GM21390 (cell line): Measurements from ENCODE around the gene CHRNB1.
A peak's percentile ranks its signal among the peaks of the same experiment; 100 is the strongest.

Experiments used
- ATAC-seq: cut with Tn5 transposase; IDR thresholded peaks from one replicate; pipeline ENCODE4 v1.9.1; 2021; ENCODE audit not compliant: unreplicated experiment

CHRNB1 gene

DNA sequence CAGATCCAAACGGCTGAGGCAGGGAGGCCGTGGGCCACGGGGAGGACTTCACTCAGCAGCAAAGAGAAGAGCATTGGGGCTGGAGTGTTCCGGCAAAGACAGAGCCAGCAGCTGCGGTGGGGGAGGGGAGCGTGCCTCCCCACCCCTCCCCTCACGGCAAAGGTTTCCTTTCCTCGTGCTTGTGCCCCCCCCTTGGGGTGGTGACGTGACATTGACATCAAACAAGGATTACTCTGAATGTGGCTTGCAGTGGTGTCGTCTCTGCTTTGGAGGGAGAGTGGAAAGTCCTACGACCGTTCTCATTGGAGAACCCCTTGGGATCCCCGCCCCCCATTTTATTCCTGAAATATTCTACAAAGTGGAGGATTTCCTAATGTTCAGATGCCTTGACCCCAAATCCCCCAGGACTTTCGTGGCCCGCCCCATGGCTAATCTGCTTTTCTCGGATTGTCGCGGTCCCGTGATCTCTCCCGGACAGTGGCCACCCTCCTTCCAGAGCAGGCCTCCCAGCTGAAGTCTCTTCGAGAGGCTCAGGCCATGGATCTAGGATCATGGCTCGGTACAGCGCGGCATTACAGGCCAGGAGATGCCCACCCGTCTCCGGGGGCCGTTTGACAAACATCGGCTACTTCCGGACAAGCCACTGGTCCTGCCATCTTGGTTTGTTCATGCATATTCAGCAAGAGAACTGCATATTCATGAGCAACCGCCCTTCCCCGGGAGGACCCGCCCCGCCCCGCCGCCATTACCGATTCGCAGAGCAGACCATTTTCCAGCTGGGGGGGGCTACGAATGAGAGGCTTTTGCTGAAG, 38.6 kb downstream of the CHRNB1 start:
- ATAC-seq: peak; percentile 32

DNA sequence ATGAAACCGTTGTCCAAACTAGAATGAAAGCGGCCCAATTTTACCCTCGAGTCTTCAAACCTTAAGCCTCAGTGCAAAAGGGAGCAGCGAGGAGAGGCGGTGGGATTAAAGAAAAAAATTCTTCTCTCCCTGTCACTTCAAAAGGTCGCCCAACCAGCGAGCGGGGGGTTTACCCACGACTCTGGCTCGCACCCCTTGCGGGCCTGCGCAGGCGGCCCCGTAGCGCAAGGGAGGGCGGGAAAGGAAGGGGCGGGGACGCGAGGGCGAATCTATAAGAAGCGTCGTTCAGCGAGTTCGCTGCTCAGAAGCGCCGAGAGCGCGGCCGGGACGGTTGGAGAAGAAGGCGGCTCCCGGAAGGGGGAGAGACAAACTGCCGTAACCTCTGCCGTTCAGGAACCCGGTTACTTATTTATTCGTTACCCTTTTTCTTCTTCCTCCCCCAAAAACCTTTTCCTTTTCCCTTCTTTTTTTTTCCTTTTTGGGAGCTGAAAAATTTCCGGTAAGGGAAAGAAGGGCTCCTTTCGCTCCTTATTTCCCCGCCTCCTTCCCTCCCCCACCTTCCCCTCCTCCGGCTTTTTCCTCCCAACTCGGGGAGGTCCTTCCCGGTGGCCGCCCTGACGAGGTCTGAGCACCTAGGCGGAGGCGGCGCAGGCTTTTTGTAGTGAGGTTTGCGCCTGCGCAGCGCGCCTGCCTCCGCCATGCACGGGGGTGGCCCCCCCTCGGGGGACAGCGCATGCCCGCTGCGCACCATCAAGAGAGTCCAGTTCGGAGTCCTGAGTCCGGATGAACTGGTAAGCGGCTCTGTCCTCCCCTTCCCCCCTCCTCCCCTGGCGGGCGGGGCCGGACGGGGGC, 39.4 kb downstream of the CHRNB1 start, which contains the start of gene POLR2A:
Gene POLR2A (plus strand): TSS at position 300 of the 852 bp plus-strand sequence.
- peak; percentile 53 for ATAC-seq

DNA sequence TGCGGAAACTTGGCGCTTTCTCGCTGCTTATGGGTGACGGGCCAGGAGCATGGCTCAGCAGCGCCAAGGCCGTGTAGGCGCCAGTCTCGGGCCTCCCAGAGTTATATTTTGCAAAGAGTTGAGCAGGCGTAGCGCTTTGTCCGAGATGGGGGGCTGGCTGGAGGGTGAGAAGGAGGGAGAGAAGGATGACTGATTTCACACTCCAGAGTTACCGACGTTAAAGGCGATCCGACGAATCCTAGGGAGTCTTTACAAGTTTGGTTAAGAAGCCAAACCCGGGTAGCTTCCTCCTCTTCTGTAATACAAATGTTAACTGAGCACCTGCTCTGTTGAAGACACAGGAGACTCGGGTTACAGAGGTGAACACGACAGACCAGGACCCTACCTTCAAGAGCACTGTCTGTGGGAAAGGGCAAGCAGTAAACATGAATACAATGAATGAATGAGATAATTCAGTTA, 40.1 kb downstream of the CHRNB1 start:
- no peak for ATAC-seq

DNA sequence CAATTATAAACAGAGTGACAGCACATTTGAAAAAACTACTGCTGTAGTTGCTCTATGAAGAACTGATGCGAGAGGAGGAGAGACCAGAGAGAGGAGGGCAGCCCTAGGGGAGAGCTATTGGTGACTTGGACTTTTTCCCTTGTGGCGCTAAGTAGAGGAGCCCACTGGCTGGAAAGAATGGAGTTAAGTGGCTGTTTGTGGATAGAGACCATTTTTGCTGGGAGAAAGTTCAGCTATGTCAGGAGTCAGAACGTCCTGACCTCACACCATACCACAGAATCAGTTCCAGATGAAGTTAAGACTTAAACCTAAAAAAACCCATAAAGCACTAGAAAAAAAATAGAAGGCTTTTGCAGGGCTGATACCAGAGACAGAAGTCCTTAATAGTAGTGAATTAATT, 41.3 kb downstream of the CHRNB1 start:
- no peak for ATAC-seq

DNA sequence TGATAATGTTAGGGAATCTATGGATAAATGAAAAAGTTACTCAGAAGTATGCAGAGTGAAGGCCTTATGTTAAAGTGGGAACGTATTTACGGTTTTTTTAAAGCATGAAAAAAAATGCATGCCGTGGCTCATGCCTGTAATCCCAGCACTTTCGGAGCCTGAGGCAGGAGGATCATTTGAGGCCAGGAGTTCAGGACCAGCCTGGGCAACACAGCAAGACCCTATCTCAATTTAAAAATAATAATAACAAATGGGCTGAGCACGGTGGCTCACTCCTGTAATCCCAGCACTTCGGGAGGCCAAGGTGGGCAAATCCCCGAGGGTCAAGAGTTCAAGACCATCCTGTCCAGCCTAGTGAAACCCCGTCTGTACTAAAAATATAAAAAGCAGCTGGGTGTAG, 45.3 kb downstream of the CHRNB1 start:
- ATAC-seq: no peak

DNA sequence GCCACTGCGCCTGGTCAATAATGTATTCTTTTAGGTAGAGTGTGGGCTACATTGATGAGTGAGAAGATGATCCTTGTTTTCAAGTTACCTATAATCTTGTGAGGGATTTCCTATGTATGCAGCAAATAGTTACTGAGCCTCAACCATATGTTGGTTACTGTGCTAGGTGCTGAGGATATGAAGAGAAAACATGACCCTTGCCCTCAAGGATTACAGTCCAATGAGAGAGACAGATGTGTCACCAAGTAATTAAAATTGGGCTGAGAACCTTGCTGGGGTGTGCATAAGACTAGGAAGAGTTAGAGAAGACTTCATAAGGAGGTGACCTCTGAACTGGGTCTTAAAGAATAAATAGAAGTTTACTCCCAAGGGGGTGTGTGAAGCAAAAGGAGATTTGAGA, 46.7 kb downstream of the CHRNB1 start:
- no peak for ATAC-seq

DNA sequence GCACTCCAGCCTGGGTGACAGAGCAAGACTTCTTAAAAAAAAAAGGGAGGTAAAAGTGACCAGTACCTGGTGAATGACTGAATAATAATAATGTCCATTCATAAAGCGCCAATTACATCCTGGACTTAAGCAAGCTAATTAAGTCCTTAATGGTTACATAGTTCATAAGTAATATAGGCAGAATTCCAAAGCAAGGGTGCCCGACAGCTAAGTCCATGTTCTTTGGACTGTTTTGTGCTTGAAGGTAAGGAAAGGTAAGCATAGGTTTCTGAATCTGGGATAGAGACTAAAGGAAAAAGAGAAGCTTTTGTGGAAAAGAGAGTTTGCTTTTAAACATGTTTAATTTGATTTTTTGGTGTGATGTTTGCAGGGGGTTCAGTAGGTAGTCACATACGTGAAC, 49.1 kb downstream of the CHRNB1 start:
- no peak for ATAC-seq

DNA sequence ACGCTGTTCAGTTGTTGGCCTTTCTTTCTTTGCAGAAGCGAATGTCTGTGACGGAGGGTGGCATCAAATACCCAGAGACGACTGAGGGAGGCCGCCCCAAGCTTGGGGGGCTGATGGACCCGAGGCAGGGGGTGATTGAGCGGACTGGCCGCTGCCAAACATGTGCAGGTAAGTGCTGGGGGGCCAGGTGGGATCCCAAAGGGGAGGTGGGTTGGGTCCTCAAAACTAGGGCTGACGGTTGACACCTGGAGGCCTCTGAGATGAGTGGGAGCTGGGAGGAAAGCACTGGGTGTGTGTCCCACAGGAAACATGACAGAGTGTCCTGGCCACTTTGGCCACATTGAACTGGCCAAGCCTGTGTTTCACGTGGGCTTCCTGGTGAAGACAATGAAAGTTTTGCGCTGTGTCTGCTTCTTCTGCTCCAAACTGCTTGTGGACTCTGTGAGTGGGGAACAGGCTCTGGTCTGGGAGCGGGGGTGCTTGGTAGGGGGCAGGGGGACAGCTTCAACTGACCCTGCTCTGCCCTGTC, 51.1 kb downstream of the CHRNB1 start:
- ATAC-seq: no peak

DNA sequence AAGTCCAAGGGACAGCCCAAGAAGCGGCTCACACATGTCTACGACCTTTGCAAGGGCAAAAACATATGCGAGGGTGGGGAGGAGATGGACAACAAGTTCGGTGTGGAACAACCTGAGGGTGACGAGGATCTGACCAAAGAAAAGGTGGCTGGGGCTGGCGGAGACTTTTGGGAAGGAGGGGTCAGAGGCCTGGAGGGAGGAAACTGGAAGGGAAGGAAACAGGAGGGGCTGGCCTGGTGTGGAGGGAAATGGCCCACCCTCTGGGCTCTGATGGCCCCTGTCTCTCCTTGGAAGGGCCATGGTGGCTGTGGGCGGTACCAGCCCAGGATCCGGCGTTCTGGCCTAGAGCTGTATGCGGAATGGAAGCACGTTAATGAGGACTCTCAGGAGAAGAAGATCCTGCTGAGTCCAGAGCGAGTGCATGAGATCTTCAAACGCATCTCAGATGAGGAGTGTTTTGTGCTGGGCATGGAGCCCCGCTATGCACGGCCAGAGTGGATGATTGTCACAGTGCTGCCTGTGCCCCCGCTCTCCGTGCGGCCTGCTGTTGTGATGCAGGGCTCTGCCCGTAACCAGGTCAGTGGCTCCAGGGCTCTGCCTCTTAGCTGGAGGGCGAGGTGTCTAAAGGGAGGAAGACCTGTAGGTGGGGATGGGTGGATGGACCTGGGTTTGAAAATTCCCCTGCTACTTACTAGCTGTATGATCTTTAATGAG, 51.8 kb downstream of the CHRNB1 start:
- ATAC-seq: no peak

DNA sequence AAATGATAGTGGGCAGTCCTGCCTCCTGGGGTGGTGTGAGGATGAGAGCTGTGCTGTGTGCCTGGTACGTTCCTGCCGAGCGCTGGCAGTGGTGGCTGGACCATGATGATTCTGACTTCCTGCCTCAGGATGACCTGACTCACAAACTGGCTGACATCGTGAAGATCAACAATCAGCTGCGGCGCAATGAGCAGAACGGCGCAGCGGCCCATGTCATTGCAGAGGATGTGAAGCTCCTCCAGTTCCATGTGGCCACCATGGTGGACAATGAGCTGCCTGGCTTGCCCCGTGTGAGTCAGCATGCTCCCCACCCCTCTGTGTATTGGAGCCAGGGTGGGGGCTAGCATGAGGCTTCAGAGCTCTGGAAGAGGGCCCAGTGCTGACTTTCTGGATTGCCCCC, 52.4 kb downstream of the CHRNB1 start:
- no peak for ATAC-seq

DNA sequence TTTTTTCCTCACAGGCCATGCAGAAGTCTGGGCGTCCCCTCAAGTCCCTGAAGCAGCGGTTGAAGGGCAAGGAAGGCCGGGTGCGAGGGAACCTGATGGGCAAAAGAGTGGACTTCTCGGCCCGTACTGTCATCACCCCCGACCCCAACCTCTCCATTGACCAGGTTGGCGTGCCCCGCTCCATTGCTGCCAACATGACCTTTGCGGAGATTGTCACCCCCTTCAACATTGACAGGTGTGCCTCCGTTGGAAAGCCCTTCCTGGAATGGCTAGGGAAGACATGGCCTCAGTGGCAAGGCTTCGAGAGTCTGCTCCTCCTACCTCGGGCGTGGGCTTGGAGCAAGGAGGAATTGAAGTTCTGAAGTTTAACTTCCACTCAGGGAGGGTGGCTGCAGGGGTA, 52.8 kb downstream of the CHRNB1 start:
- no peak for ATAC-seq

DNA sequence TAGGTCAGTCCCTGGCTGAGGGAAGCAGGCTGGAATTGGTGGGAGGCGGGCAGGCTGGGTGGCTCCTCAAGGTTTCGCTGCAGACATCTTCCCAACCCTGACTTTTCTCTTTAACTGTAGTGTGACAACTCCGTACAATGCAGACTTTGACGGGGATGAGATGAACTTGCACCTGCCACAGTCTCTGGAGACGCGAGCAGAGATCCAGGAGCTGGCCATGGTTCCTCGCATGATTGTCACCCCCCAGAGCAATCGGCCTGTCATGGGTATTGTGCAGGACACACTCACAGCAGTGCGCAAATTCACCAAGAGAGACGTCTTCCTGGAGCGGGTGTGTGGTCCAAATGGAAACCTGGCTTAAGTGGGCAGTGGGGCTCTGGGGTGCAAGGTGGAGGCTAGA, 54.3 kb downstream of the CHRNB1 start:
- no peak for ATAC-seq

DNA sequence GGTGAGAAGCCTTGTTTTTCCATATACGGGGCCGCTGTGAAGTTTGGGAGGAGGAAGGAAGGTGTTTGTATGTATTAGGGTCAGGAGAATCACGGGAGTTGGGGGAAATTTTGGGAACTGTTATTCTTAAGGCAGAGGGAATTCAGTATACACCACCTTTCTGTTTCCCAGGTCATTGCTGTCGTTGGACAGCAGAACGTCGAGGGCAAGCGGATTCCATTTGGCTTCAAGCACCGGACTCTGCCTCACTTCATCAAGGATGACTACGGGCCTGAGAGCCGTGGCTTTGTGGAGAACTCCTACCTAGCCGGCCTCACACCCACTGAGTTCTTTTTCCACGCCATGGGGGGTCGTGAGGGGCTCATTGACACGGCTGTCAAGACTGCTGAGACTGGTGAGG, 56.9 kb downstream of the CHRNB1 start:
- ATAC-seq: no peak

DNA sequence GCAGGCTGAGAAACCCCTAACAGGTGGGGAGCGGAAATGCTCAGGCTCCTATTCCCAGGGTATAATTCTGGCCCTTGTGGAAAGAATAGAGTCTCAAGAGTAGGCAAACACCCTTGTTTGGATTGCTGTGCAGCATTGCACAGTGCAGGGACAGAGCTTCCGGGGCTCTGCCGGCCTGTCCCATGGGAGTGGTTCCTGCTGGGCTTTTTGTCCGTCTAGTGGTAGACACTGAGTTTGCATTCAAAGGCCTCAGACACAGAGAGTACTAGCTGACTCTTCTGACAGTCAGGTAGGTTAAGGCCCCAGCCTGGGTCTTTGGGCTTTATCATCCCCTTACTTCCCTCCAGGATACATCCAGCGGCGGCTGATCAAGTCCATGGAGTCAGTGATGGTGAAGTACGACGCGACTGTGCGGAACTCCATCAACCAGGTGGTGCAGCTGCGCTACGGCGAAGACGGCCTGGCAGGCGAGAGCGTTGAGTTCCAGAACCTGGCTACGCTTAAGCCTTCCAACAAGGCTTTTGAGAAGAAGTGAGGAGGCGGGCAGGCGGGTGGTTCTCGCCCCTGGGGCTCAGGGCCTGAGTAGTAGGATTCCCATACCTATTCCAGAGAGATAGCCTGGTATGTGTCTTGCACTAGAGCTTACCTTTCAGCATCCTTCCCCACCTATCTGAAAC, 57.4 kb downstream of the CHRNB1 start:
- ATAC-seq: no peak

DNA sequence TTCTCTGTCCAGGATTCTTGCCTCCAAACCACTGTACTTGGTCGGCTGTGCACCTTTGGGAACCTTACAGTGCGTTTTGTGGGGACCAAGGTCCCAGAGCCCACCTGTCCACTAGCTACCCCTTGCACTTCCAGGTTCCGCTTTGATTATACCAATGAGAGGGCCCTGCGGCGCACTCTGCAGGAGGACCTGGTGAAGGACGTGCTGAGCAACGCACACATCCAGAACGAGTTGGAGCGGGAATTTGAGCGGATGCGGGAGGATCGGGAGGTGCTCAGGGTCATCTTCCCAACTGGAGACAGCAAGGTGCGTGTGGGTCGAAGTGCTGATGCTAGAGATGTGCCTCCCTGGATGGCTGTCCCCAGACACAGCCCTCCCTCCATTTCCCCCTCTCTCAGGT, 58.1 kb downstream of the CHRNB1 start:
- ATAC-seq: no peak

DNA sequence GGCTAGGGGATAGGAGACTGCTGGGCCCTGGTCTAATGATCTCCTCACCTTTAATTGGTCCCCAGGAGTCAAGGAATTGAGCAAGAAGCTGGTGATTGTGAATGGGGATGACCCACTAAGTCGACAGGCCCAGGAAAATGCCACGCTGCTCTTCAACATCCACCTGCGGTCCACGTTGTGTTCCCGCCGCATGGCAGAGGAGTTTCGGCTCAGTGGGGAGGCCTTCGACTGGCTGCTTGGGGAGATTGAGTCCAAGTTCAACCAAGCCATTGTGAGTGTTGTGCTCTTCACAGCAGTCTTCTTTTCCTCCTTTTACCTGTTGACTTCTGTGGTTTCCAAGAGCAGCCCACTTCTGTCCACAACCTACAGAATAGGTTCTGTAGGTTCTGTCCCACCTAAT, 58.7 kb downstream of the CHRNB1 start:
- ATAC-seq: no peak
